H7 (cell line): ENCODE results near the gene EIF5B. TPM values are rescaled to one million over a fixed set of nuclear protein-coding genes. Genes with fewer than 3 reads are reported as not detected.

Experiments used
- DNase-seq: peaks from one replicate; pipeline ENCODE4 v3.0.0; 2012
- H3K27me3 ChIP-seq: 2 replicates; pipeline ENCODE4 v1.6.0; 2011; ENCODE audit warnings: mild to moderate bottlenecking, low read length; ENCODE audit not compliant: control insufficient read depth, insufficient read depth
- H3K36me3 ChIP-seq: replicated peaks from 2 replicates; pipeline ENCODE4 v1.5.1; 2011; ENCODE audit warnings: low read length; ENCODE audit not compliant: control insufficient read depth, insufficient read depth
- H3K4me3 ChIP-seq: 2 replicates; pipeline ENCODE4 v1.5.1; 2011; ENCODE audit warnings: low read depth, mild to moderate bottlenecking, control low read depth, low read length, moderate library complexity; ENCODE audit not compliant: insufficient read depth
- total RNA-seq: library from RNA; depleted of rRNA; stranded (reverse); fragments of >200 nt; shearing (Covaris generic); gene quantifications from 2 replicates; pipeline ENCODE4 v1.2.3, GENCODE V29; 2014

EIF5B gene
- total RNA-seq, 1 experiment from 2014 or later = 10.2 TPM

DNA sequence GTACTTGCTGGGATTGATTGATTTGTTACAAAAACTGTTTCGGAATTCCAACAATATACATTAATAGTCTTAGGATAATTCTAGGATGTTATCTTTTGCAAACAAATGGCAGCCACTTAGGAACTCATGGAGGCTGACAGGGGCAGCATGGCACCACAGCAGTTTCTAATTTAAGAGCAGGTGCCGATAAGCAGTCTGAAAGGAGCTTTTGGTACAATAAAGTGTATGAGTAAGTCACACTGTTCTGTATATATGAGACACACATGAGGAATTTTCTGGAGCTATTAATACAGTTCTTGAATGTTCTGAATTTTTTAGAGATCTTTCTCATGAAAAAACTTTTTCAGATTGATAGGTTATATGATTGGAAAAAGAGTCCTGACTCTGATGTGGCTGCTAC is 52.2 kb downstream of the EIF5B start:
- H3K4me3 ChIP-seq = no peak overlapping the region
- DNase-seq = no peak
- H3K27me3 ChIP-seq = no peaks in the 10 kb centered on the region
- H3K36me3 ChIP-seq = peaks cover 10% of the 10 kb centered on the region

GRCh38 chr2:99389946-99390345 is 52.8 kb downstream of the EIF5B start:
- no peak overlapping the region for H3K4me3 ChIP-seq
- DNase-seq = no peak
- no peaks in the 10 kb centered on the region for H3K27me3 ChIP-seq
- peaks cover 13% of the 10 kb centered on the region for H3K36me3 ChIP-seq

DNA sequence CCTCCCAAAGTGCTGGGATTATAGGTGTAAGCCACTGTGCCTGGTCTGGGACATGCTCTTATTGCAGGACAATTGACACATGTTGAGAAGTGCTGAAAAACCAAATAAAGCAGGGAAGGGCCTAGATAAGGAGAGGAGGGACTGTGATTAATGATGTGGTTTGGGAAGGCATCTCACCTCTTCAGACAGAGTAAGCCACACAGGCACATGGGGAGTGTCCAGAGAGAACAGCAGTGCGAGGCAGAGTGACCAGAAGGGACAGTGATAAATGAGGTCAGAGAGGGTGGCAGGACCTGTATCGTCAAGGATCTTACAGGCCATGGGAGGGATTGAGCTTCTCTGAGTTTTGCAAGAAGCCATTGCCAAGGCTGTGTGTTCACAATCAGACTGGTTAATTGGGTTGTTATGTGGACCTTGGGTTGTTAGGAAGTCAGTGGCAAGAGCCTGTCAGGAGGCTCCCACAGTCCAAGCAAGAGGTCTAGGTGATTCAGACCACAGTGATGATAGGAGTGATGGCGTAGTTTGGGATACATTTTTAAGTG is 58.5 kb downstream of the EIF5B start:
- DNase-seq = no peak
- Histone ChIP-seq H3K4me3 (no peak overlapping the region), H3K27me3 (no peaks in the 10 kb centered on the region), H3K36me3 (peaks cover 34% of the 10 kb centered on the region)

DNA sequence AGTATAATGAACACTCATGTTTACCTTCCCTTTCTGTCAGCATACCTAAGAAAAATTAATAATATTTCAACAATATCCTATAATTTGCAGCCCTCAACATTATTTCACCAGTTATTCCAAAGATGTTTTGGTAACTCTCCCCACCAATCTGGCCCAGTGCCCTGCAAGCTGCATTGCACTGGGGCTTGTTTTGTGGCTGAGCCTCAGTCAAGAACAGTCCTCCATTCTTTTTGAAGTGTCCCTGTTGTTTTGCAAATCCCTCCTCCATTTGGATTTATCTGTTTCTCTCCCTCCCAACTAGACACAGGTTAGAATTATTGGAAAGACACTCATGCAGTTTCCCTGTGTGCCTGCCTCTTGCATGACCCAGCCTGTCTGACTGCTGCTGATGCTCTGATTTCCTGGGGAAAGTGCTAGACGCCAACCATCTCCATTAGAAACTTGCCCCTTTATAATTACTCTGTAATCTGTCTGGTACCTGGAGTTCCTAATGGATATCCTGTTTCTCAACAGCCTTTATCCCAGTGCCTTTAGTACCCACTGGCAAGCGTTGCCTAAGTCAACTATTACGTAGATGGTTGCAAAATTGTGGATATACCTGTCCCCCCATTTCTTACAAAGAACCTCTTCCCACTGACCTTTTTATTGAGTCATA is 60.2 kb downstream of the EIF5B start:
- no peak for DNase-seq
- H3K27me3 ChIP-seq = no peaks in the 10 kb centered on the region
- H3K36me3 ChIP-seq = peaks cover 38% of the 10 kb centered on the region
- H3K4me3 ChIP-seq = no peak overlapping the region

DNA sequence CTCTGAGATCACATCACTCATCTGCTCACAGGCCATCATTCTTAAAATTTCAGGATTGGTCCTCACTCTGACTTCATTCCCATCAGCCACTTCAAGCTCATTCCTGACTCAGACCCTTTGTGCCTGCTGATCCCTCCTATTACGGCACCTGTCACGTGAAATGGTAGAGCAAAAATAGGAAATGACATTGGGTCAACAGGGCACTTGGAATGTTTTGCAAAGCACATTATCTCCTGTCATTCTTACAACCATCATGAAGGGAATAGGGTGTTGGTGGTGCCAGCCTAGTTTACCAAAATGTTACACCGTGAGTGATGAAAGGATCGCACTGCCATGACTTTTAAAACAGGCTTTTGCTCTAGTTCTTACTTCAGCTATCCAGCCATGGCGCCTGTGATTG is 61.1 kb downstream of the EIF5B start:
- Histone ChIP-seq H3K27me3 (no peaks in the 10 kb centered on the region), H3K36me3 (peaks cover 39% of the 10 kb centered on the region), H3K4me3 (no peak overlapping the region)
- no peak for DNase-seq

DNA sequence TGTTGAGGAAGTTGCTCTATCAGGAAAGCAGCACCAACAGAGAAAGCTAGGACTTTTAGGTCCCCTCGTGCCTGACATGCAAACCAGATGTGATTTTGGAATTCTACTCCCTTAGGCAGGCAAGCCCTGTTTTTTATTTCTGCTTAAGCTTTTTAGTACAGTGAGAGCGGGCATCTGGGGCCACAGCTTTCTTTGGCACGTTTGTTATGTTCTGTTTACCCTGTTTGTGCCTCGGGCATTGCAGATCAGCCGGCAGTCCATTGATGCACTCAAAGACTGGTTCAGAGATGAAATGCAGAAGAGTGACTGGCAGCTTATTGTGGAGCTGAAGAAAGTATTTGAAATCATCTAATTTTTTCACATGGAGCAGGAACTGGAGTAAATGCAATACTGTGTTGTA is 61.9 kb downstream of the EIF5B start:
- peaks cover 41% of the 10 kb centered on the region for H3K36me3 ChIP-seq
- DNase-seq = no peak
- no peaks in the 10 kb centered on the region for H3K27me3 ChIP-seq
- H3K4me3 ChIP-seq = no peak overlapping the region

- no peak for DNase-seq
- no peaks in the 10 kb centered on the region for H3K27me3 ChIP-seq
- peaks cover 44% of the 10 kb centered on the region for H3K36me3 ChIP-seq
Measured at GRCh38 chr2:99399795-99400194, 62.6 kb downstream of the EIF5B start.

DNA sequence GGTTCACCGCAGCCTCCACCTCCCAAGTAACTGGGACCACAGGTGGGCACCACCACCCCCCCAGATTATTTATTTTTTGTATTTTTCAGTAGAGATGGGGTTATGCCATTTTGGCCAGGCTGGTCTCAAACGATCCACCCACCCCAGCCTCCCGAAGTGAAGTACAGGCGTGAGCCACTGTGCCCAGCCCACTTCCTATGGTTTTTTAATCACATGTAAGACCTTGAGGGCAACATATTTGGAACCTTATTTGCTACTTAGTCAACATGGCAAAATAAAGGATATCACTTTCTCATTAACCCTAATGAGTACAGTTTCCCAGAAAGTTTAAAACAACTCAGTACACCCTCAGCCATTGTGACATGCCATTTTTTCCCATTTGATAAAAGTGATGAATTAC is 64.7 kb downstream of the EIF5B start:
- Histone ChIP-seq H3K27me3 (no peaks in the 10 kb centered on the region), H3K36me3 (peaks cover 43% of the 10 kb centered on the region), H3K4me3 (no peak overlapping the region)
- no peak for DNase-seq

More at GRCh38 chr2:99399795-99400194, 62.6 kb downstream of the EIF5B start:
- no peak overlapping the region for H3K4me3 ChIP-seq

DNA sequence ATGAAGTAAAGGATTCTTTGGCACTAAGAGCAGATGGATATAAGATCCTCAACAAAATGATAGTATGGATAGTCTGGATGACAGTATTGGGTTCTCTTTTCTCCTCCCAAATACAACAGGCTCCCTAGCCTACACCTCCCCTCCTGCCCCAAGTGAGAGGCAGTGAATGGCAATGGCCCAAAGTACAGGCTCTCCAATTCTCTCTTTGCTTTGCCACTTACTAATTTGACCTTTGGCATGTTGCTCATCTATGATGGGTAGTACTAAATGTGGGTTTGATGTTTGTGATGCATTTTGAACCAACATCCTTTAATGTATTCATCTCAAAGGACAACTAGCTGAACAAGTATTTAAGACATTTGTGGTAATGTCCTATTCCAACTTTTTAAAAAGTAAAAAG is 65.9 kb downstream of the EIF5B start:
- DNase-seq = no peak
- H3K36me3 ChIP-seq = peaks cover 39% of the 10 kb centered on the region

GRCh38 chr2:99403524-99403923 is 66.3 kb downstream of the EIF5B start:
- Histone ChIP-seq H3K4me3 (no peak overlapping the region), H3K27me3 (no peaks in the 10 kb centered on the region), H3K36me3 (peaks cover 35% of the 10 kb centered on the region)
- DNase-seq = peak; percentile 48

More for the DNA sequence above, 65.9 kb downstream of the EIF5B start:
- Histone ChIP-seq H3K4me3 (no peak overlapping the region), H3K27me3 (no peaks in the 10 kb centered on the region)

GRCh38 chr2:99404039-99404796 is 67.0 kb downstream of the EIF5B start:
- Histone ChIP-seq H3K36me3 (peaks cover 29% of the 10 kb centered on the region), H3K27me3 (no peaks in the 10 kb centered on the region), H3K4me3 (no peak overlapping the region)
- peak; percentile 29 for DNase-seq

DNA sequence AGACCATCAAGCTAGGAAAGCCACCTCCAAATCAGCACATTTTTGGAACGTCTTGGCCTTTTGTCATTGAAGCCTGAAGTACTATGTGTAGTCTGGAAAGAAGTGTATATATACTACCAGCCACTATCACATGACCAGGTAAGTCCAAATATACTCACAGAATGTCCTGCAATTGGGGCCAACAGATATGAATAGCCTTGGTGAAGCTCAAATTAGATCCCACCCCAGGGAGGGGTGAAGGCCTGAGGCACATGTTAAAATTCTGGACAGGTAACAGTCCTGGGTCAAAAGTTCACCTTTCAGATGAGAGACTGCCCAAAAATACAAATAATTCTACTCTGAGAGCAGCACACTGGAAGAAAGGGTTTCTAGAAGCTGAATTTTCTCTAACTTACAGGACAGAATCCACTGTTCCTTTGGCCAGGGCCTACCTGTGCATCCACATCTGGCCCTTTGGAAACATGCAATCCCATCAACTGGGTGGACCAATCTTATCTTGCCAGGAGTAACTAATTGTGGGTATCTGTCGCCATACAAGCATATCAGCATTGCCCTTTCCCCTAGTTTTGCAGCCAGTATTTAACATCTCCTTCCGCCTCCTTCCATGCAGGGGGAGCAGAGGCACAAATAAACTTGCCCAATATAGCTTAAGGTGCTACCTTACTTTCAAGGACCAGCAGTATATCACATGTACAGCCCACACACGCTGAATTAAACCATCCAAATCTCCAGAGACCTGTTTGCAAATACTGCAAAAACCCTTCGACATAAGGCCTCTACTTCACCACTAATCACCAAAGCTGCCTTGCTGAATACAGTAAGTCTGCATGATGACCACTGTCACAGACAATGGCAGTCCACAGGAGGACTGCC is 67.8 kb downstream of the EIF5B start:
- Histone ChIP-seq H3K4me3 (no peak overlapping the region), H3K27me3 (no peaks in the 10 kb centered on the region), H3K36me3 (peaks cover 26% of the 10 kb centered on the region)
- no peak for DNase-seq

GRCh38 chr2:99406137-99406536 is 68.9 kb downstream of the EIF5B start:
- H3K27me3 ChIP-seq = no peaks in the 10 kb centered on the region
- peaks cover 29% of the 10 kb centered on the region for H3K36me3 ChIP-seq
- H3K4me3 ChIP-seq = no peak overlapping the region
- DNase-seq = no peak

DNA sequence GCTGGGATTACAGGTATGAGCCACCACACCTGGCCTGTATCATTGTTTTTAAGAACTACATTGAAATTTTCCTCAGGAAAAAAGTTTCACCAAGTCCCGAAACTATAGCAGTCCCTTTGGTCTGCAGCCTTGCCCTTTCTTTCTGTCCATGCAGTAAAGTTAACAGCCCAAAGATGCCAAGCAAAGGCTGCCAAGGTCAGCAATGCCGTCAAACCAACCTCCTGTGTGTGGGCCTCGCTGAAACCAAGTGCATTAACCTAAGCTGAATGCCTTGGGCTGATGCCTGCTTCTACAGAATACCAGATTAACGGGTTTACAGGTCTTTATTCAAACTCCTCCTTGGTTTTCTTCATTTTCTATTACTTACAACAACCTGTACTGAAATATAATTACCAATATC is 73.1 kb downstream of the EIF5B start:
- Histone ChIP-seq H3K36me3 (peaks cover 10% of the 10 kb centered on the region), H3K27me3 (no peaks in the 10 kb centered on the region), H3K4me3 (no peak overlapping the region)
- DNase-seq = no peak
